HG03025 (cell line): ENCODE measurements around the gene FZD4.
"Not testable (repeated sequence)": the region's sequence is repeated elsewhere in the genome, so short reads cannot be mapped to it uniquely, and the experiment has no call there.

Experiments used
- ATAC-seq: cut with Tn5 transposase; IDR thresholded peaks from one replicate; pipeline ENCODE4 v1.9.1; 2021; ENCODE audit warnings: mild to moderate bottlenecking, moderate library complexity; ENCODE audit not compliant: unreplicated experiment, low FRiP score

FZD4 gene

DNA sequence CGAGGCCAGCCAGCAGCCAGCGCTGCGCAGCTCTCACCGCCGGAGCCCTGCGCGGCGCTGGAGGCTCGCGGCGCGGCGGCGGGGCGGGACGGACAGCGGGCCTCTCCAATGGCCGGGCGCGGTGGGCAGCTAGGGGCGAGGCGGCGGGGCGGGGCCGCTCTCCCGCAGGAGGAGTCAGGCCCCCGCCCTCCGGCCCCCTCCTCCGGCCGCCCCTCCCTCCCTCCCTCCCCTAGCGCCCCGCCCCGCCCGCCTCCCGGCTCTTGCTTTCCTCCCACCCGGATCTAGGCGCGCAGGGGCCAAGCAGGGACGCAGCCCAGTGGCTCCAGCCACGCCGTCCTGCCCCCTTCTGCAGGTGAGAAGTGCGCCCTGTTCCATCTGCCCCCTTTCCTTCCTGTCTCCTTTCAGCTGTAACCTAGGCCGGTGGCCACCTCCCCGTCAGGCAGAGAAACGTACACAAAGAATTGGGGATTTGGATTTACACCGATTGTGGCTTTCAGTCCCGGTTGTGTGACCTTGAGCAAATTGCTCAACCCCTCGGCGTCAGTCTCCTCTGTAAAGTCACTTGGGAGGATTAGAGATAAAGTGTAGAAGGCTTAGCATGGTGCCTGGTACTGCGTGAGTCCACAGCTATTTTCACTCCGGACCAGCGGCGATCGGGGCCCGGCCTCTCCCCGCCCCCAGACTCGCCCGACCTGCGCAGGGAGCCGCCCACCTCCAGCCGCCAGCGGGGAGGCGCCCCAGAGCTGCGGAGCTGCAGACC is at the start of gene FZD4:
FZD4 (minus strand) TSS at position 35 of the 760 bp plus-strand sequence. CDS start 310 bp downstream, outside the sequence.
- ATAC-seq, result peak; percentile 94

GRCh38 chr11:87004281-87004680 is 49.1 kb upstream of the FZD4 start:
- not testable (repeated sequence) for ATAC-seq

- no peak for ATAC-seq
Measured at GRCh38 chr11:87002918-87003317, 47.7 kb upstream of the FZD4 start.

GRCh38 chr11:86999859-87000753 is 44.9 kb upstream of the FZD4 start:
- ATAC-seq, result no peak

DNA sequence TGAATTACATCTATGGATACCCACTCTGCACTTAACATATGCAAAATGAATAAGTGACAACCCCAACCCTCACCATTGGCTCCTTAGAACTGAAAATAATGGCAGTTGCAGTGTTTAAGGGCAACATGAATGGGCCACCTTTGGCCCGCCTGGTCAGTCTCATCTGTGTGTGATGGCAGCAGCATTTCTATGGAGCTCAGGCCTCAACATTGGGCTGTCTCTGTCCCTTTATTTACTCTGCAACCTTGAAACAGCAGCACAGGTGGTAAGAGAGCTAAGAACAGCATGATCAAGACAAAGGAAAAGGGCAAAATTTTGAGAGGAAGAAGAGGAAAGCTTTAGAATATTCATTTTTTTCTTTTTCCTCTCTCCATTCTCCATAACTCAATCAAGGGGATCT is 44.2 kb upstream of the FZD4 start:
- no peak for ATAC-seq

- no peak for ATAC-seq
Measured at GRCh38 chr11:86996953-86997570, 41.9 kb upstream of the FZD4 start.

DNA sequence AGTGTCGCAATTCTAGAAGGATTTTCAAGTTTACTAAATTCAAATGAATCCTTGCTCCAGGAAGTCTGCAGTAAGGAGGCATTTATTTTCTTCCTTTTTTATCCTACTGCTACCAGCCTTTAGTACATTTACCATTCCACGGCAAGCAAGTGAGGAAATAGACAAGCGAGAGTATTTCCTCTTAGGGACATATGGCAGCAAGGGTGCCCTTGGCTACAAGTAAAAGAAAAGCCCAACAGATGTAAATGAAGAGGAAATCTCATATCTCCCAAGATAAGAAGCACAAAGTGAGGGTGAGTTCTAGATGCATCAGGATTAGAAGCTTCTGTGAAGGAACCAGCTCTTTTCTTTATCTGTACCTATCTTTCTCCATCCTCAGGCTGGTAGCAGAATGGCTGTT is 37.8 kb upstream of the FZD4 start:
- no peak for ATAC-seq

DNA sequence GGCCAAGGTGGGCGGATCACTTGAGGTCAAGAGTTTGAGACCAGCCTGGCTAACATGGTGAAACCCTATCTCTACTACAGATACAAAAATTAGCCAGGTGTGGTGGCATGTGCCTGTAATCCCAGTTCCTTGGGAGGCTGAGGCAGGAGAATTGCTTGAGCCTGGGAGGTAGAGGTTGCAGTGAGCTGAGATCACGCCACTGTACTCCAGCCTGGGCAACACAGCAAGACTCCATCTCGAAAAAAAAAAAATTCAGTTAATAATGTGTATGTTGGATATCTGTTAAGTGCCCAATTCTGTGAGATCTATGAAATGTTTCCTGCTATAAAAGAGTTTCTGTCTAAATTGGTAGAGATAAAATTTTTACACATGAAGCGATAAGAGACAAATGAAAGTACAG is 37.1 kb upstream of the FZD4 start:
- not testable (repeated sequence) for ATAC-seq

- ATAC-seq, result no peak
Measured at GRCh38 chr11:86991341-86991740, 36.1 kb upstream of the FZD4 start.

DNA sequence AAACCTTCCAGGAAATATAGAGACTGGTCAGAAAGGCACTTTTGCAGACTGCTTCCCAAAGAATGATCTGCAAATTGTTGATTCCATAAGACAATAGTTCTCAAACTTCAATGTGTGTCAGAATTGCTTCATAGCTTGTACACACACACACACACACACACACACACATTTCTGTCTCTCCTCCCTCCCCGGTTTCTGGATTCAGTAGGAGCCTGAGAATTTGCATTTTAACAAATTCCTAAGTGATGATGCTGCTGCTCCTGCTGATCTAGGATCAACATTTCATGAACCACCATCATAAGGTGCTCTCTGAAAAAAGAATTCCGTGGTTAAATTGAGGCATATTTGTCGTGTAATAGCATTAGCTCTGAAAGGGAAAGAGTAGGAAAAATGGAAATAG is 35.3 kb upstream of the FZD4 start:
- no peak for ATAC-seq

DNA sequence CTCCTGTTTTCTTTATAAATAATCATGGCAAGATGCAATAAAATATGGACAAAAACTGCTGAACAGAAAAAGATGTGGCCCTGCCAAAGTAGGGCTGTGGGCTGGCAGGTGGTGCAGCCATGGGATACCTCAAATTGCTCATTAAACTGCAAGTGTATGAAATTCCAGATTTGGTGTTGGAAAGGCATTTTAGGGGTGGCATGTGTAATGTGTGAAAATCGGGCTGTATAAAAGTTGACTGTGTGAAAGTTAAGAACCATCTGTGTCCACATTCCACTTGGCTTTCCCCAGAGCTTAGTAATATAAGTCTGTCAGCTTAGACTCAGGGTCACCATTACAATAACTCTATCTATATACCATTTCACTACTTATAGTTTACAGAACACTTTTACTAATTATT is 34.8 kb upstream of the FZD4 start:
- no peak for ATAC-seq

- no peak for ATAC-seq
Measured at GRCh38 chr11:86988351-86988881, 33.2 kb upstream of the FZD4 start.

- no peak for ATAC-seq
Measured at GRCh38 chr11:86987679-86988078, 32.5 kb upstream of the FZD4 start.

- ATAC-seq, result no peak
Measured at GRCh38 chr11:86984701-86985100, 29.5 kb upstream of the FZD4 start.

DNA sequence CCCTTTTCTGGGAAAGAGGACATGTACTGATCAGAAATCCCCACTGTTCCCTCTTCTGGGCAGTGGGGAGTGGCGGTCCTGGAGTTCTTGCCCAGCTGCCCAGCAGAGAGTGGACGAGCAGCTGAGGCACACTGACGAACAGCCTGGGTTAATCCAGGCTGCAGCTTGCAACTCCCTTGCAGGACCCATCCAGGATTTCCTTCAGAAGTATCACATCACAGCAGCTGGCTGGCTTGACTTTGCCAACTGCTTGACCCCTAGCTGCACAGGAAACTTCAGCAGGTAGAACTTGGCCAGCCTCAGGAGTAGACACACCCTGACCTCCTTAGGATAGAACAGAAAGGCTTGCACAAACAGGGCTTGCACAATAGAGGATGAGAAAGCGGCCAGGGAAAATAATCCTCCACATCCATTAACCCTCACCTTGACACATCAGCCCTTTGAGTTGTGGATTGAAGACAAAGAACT is 27.9 kb upstream of the FZD4 start:
- ATAC-seq, result no peak

DNA sequence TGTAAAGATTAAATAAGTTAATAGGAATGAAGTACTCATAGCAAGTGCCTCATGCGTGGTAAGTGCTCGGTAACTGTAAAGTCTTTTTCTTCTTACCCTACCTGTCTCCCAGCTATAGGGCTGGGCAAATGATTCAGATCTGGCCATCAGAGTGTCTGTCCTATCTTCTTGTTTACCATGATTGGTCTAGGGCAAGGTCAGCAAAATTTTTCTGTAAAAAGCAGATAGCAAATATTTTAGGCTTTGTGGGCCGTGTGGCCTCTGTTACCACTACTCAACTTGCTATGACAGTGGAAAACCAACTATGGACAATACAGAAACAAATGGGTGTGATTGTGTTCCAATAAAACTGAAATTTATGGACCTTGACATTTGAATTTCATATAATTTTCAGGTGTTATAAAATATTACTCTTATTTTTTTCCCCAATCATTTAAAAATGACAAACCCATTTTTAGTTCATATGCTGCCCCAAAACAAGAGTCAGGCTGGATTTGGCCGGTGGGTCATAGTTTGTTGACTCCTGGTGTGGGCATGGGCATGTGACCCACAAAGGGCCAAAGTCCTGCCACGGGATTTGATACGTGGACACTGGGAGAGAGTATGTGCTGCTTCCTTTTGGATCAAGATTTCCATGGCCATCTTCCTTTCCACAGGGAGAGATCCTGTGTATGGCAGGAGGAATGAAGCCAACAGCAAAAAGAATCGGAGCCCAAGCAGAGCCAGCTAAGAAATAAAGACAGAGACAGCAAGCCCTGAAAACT is 26.8 kb upstream of the FZD4 start:
- ATAC-seq, result no peak

DNA sequence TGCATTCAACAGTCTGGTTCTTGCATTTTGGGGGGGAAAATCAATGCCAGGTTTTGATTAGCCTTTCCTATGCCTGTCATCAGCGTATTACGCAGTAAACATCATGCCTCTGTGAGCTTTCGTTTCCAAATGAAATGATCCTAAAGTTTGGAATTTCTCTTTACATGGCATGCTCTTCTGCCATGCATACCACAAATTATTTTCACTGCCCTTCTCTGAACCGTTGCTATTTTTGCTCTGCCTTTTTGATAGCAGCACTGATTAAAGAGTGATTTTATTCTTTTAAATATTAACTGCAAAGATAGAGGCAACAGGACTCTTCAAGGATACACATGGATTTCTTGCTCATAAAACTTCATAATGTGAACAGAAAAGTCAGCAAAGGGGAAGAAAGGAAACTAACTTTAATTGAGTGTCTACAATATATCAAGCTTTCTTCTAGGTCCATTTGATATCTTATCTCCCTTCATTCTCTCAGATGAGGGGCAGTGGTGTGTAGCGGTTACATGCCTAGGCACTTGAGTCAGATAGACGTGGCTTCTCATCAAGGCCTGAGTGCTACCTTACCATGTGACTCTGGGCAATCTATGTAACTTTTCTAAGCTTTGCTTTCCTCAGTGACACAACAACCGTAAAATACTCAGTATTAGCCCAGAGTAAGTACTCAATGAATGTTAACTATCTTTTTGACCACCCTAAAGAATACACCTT is 25.0 kb upstream of the FZD4 start:
- ATAC-seq, result no peak

- peak; percentile 74 for ATAC-seq
Measured at GRCh38 chr11:86978756-86979608, 23.8 kb upstream of the FZD4 start.

DNA sequence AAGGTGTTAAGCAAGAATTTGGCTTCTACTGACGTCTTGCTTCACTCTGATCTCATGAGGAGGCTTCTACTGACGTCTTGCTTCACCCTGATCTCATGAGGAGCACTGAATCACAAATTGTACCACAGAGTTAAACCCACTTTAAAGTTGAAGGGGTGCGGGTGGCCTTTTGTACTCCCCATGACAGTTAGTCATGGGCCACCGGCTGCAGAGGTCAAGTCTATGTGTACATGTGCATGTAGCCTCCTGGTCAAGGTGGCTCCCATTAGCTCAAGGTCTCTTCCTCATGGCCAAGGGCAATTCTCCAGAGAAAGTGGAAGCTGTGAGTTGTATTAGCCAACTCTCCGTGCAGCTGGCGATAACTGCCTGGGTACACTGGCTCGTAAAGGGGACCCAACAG is 23.1 kb upstream of the FZD4 start:
- ATAC-seq, result no peak
